Subcutaneous abdominal adipose tissue (tissue), 5 donors: ENCODE data around the gene MOV10L1.

Experiments
- H3K27ac ChIP-seq: one replicate; pipeline ENCODE4 v1.7.0; 2013; ENCODE audit warnings: low read depth, mild to moderate bottlenecking, inconsistent platforms, low read length, moderate library complexity
- H3K27me3 ChIP-seq, 5 donors: one replicate each; pipeline ENCODE4 v1.7.0; 2013; ENCODE audit warnings: low read length in 5 of 5, inconsistent platforms in 1 of 5; ENCODE audit not compliant: control insufficient read depth in 5 of 5, insufficient read depth in 4 of 5
- H3K36me3 ChIP-seq, 5 donors: one replicate each; pipeline ENCODE4 v1.7.0; 2013; ENCODE audit warnings: low read length in 5 of 5; ENCODE audit not compliant: control insufficient read depth in 5 of 5, insufficient read depth in 5 of 5
- H3K4me1 ChIP-seq, 5 donors: one replicate each; pipeline ENCODE4 v1.7.0; 2013; ENCODE audit warnings: low read length in 5 of 5, mild to moderate bottlenecking in 3 of 5, moderate library complexity in 1 of 5; ENCODE audit not compliant: control insufficient read depth in 5 of 5, insufficient read depth in 5 of 5
- H3K4me3 ChIP-seq, 5 donors: one replicate each; pipeline ENCODE4 v1.7.0; 2013; ENCODE audit warnings: low read length in 5 of 5, low read depth in 1 of 5
- H3K9ac ChIP-seq, 5 donors: one replicate each; pipeline ENCODE4 v1.7.0; 2013; ENCODE audit warnings: low read length in 5 of 5, mild to moderate bottlenecking in 4 of 5, moderate library complexity in 3 of 5
- H3K9me3 ChIP-seq, 5 donors: one replicate each; pipeline ENCODE4 v1.7.0; 2013; ENCODE audit warnings: low read length in 5 of 5; ENCODE audit not compliant: control insufficient read depth in 5 of 5
- donor health status: healthy.
- donor health status: healthy.
- donor health status: healthy.
- donor health status: healthy.
- donor health status: healthy.

The MOV10L1 gene

DNA sequence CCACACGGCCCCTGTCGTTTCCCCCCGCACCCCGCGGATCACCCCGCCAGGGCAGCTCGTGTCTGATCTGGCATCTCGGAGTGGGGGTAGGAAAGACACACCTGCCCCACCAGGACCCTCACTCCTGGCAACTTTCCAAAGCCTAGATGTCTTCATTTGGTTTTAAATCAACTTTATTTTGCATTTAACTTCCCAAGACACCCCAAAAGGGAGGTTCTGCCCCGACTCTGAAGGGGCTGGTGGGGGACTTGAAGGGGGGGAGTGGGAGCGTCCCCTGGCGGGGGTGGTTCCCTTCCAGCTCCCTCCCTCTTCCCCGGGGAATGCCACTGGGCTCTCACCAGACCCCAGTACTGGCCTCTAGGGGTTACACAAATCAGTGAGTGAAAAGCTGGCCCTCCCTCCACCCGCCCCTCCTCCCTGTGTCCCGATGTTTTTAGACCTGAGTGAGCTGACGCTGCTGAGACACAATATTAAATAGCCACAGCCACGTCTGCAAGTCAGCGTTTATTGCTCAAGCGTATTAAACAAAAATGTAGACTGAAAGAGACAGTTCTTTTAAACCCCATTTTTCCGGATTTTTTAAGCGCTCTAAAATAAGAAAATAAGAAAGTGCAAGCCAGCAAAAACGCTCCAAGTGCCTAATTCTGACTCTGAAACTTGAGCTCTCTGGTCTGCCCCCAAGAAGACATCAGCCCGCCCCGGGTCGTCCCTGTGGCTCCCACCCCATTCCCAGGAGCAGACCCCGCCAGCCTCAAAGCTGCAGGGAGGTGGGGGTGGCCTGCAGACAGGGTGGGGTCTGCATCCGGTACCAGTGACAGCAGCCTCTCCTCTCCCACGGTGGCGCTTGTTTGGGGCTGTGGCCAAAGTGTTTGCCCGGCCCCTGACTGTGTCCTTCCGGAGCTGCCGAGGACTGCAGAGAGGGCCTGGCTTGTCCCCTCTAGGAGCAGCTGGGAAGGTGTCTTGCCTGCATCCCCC, 30.6 kb upstream of the MOV10L1 start:
- no peak overlapping the region for H3K27ac ChIP-seq
- H3K9ac ChIP-seq = no peak overlapping the region
- H3K4me1 ChIP-seq = peaks cover 0 to 13% (median 12%) of the 10 kb centered on the region in 5 donors
- H3K4me3 ChIP-seq = no peak overlapping the region
- no peaks in the 10 kb centered on the region for H3K36me3 ChIP-seq
- peaks cover 28 to 49% (median 35%) of the 10 kb centered on the region in 5 donors for H3K27me3 ChIP-seq
- H3K9me3 ChIP-seq = peaks cover 0 to 3% (median 1%) of the 10 kb centered on the region in 5 donors

DNA sequence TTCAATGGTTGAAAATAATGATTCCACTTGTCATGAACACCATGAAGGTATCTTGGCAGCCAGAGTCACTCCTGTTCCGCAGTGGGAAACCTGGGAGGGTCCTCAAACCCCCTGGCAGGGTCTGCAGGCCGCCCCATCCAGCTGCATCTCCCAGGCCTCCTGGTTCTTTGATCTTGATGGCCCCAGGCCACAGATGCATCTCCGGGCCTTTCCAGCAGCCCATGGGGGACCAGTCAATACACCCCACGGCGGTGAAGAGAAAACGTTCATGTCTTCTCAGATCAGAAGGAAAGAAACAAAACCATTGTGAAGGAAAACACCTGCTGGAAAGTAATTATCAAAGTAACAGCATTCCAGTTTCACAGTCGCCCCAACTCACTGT, 29.9 kb upstream of the MOV10L1 start:
- H3K27ac ChIP-seq = no peak overlapping the region
- no peak overlapping the region for H3K4me3 ChIP-seq
- H3K36me3 ChIP-seq = no peaks in the 10 kb centered on the region
- peaks cover 0 to 13% (median 12%) of the 10 kb centered on the region in 5 donors for H3K4me1 ChIP-seq
- H3K27me3 ChIP-seq = peaks cover 28 to 53% (median 39%) of the 10 kb centered on the region in 5 donors
- no peaks in the 10 kb centered on the region for H3K9me3 ChIP-seq
- no peak overlapping the region for H3K9ac ChIP-seq

DNA sequence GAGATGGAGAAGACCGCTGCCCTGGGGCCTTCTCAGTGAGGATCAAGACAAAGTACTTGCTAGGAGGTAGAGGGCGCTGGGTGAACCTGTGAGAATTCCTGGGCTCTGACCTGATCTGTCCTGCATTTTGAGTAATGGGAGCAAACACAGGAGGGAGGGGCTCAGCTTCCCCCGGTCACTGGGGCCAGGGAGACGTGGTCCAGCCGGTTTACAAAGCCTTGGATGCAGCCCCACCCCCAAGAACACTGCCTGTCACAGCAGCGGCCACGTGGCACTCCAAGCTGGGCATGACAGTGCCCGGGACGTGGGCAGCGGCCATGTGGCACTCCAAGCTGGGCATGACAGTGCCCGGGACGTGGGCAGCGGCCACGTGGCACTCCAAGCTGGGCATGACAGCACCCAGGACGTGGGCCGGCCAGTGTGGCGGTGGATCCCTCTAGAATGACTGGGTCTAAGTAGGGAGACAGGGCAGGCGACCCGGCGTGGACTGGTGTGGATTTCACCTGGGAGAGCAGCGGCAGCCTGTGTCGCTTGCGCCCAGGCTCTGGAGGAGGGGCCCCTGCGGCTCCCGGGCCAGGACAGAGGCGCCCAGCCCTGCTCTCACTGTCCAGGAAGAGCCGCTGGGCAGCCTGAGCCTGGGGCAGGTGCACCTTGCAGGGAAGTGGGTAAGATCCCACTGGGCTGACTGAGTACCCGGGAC, 29.2 kb upstream of the MOV10L1 start:
- Histone ChIP-seq H3K36me3 (no peaks in the 10 kb centered on the region), H3K4me1 (peaks cover 0 to 13% (median 12%) of the 10 kb centered on the region in 5 donors), H3K4me3 (no peak overlapping the region), H3K9me3 (no peaks in the 10 kb centered on the region), H3K9ac (no peak overlapping the region), H3K27me3 (peaks cover 28 to 53% (median 39%) of the 10 kb centered on the region in 5 donors), H3K27ac (no peak overlapping the region)

DNA sequence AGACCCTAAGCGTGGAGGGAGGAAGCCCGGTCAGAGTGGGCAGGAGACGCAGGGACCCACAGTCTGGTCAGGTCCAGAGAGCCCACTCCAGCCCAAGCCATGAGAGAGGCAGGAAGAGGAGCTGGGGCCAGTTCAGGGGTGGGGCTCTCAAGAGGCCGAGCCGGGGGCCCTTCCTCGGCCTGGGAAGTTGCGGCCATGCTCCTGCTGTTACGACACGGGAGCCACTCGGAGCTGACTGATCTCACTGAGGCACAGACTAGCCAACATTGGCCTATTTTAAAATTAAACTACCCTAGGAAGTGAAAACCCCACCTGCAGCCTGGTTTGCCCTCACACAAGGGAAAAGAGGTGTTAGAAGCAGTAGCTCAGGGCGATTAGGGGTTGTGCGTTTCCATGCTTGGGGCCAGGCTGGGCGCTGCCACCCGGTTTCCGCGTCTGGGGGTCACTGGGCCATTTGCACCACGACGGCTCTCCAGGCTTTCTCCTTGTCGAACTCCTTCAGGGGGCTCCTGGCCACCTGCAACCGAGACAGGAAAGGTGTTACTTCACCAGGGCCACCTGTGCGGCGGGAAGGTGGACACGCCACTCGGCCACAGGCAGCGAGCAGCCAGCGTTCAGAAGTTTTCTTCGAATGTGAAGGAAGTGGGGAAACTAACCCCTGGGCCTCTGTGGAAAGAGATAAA, 28.5 kb upstream of the MOV10L1 start:
- no peak overlapping the region for H3K9ac ChIP-seq
- H3K27ac ChIP-seq = no peak overlapping the region
- H3K9me3 ChIP-seq = no peaks in the 10 kb centered on the region
- no peak overlapping the region for H3K4me3 ChIP-seq
- no peaks in the 10 kb centered on the region for H3K36me3 ChIP-seq
- peaks cover 0 to 13% (median 12%) of the 10 kb centered on the region in 5 donors for H3K4me1 ChIP-seq
- H3K27me3 ChIP-seq = peaks cover 28 to 52% (median 39%) of the 10 kb centered on the region in 5 donors

DNA sequence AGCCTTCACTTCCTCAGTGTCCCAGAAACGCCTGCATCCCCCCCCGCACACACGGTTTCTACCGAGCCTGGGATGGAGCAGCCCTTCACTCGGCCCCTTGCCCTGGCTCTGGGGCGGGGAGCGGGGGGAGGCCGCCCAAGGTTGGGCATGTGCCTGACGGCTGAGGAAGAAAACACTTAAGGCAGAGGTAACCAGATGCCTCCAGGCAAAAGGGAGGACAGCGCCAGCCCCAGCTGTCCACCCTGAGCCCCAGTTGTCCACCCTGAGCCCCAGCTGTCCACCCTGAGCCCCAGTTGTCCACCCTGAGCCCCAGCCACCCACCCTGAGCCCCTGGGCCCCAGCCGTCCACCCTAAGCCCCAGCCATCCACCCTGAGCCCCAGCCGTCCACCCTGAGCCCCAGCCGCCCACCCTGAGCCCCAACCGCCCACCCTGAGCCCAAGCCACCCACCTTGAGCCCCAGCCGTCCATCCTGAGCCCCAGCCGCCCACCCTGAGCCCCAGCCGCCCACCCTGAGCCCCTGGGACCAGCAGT, 27.9 kb upstream of the MOV10L1 start:
- Histone ChIP-seq H3K27ac (no peak overlapping the region), H3K4me1 (peaks cover 0 to 13% (median 12%) of the 10 kb centered on the region in 5 donors), H3K9ac (no peak overlapping the region), H3K9me3 (no peaks in the 10 kb centered on the region), H3K27me3 (peaks cover 28 to 46% (median 34%) of the 10 kb centered on the region in 5 donors), H3K36me3 (no peaks in the 10 kb centered on the region), H3K4me3 (no peak overlapping the region)

DNA sequence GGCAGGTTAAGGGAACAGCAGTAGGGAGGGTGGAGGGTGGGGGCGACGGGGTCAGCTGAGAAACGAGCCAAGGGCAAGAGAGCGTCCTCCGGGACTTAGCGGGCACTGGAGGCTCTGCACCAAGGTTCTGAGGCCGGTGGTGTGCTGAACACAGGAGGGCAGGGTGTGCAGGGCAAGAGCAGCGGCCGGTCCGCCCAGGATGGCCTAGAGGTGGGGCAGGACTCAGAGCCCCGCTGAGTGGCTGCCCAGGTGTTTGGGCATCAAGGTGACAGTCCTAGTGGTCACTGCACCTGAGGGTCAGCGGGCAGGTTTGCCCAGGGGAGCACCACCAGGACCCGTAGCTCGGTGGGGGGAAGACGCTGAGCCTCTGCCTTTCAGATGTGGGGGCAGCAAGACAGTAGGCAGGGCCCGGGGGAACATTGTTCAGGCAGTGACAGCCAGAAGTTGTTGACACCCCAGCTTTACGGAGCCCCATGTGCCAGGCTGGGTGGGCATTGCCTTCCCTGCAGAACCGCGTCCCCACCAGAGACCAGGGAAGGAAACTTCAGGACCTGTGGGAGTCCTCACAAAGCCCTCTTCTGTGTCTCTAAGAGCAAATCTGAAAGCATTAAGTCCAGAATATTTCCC, 27.2 kb upstream of the MOV10L1 start:
- Histone ChIP-seq H3K9me3 (no peaks in the 10 kb centered on the region), H3K27ac (no peak overlapping the region), H3K4me1 (peaks cover 0 to 13% (median 12%) of the 10 kb centered on the region in 5 donors), H3K9ac (no peak overlapping the region), H3K4me3 (no peak overlapping the region), H3K27me3 (peaks cover 28 to 47% (median 33%) of the 10 kb centered on the region in 5 donors), H3K36me3 (no peaks in the 10 kb centered on the region)

DNA sequence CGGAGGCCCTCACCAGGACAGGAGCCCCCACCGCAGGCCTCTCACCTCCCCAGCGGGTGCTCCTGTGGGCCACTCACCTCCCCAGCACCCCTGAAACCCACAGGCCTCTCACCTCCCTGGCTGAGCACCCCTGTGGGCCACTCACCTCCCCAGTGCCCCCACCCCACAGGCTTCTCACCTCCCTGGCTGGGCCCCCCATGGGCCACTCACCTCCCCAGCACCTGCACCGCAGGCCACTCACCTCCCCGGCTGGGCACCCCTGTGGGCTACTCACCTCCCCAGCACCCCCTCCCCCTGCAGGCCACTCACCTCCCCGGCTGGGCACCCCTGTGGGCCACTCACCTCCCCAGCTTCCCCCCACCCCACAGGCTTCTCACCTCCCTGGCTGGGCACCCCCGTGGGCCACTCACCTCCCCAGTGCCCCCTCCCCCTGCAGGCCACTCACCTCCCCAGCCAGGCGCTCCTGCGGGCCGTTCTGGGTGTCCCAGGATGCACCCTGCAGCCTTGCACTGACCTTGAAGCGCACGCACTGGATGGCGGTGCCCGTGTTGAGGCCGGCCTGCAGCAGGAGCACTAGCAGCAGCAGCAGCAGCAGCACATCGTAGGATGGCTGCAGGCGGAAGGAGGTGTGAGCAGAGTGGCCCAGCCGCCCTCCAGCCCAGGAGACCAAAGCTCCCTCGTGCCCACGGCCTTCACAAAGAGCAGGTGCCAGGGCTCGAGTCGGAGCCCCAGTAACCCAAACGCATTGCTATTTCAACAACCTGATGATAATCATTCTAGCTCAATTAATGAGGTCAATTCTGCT, 26.0 kb upstream of the MOV10L1 start:
- Histone ChIP-seq H3K27me3 (peaks cover 26 to 44% (median 28%) of the 10 kb centered on the region in 5 donors), H3K4me1 (peaks cover 0 to 9% (median 7%) of the 10 kb centered on the region in 5 donors), H3K27ac (no peak overlapping the region), H3K9ac (no peak overlapping the region), H3K9me3 (no peaks in the 10 kb centered on the region), H3K4me3 (no peak overlapping the region), H3K36me3 (no peaks in the 10 kb centered on the region)

DNA sequence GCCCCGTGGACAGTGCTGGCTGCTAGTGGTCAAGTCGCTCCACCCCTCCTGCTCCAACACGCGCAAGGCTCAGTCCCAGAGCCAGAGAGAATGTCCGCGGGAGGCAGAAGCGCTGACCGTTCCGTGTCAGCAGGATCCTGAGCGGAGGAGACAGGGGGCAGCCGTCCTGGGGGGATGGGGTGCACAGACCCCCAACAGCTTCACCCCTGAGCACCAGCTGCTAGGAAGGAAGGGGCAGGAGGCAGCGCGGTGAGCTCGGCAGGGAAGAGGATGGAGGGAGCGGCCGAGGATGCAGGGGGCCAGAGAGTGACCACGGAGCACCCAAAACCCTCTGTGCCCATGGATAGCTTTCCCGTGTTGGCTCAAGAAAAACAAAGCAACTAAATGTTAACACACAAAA, 25.4 kb upstream of the MOV10L1 start:
- Histone ChIP-seq H3K4me3 (no peak overlapping the region), H3K9me3 (no peaks in the 10 kb centered on the region), H3K4me1 (peaks cover 0 to 3% (median 2%) of the 10 kb centered on the region in 5 donors), H3K9ac (no peak overlapping the region), H3K36me3 (no peaks in the 10 kb centered on the region), H3K27me3 (peaks cover 25 to 42% (median 27%) of the 10 kb centered on the region in 5 donors), H3K27ac (no peak overlapping the region)

DNA sequence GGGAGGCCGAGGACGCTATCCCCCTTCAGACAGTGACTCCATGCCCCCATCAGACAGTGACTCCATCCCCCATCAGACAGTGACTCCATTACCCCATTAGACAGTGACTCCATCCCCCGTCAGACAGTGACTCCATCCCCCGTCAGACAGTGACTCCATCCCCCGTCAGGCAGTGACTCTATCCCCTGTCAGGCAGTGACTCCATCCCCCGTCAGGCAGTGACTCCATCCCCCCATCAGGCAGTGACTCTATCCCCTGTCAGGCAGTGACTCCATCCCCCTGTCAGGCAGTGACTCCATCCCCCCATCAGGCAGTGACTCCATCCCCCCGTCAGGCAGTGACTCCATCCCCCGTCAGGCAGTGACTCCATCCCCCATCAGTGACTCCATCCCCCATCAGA, 22.6 kb upstream of the MOV10L1 start:
- Histone ChIP-seq H3K27ac (no peak overlapping the region), H3K4me3 (no peak overlapping the region), H3K9ac (no peak overlapping the region), H3K36me3 (no peaks in the 10 kb centered on the region), H3K9me3 (no peaks in the 10 kb centered on the region), H3K27me3 (peaks cover 7 to 27% (median 15%) of the 10 kb centered on the region in 5 donors), H3K4me1 (no peaks in the 10 kb centered on the region)
